ENCODE results near the gene NUCKS1.

- no peak for TF ChIP-seq EZH2phosphoT487 (IDR thresholded peaks at IDR 0.05; ENCODE audit: insufficient read depth, low read depth)
- no peak for TF ChIP-seq EZH2 (IDR thresholded peaks at IDR 0.05; ENCODE audit: insufficient read depth, poor library complexity, severe bottlenecking)
Measured at GRCh38 chr1:205710201-205711062, 39.5 kb downstream of the NUCKS1 start.
